ENCODE measurements around the gene KLKB1. TPM values are rescaled to one million over a fixed set of nuclear protein-coding genes. Genes with fewer than 3 reads are reported as not detected.

KLKB1 gene
- total RNA-seq (2014; rRNA removed; shearing (Covaris generic)), result not detected in 2 replicates

DNA sequence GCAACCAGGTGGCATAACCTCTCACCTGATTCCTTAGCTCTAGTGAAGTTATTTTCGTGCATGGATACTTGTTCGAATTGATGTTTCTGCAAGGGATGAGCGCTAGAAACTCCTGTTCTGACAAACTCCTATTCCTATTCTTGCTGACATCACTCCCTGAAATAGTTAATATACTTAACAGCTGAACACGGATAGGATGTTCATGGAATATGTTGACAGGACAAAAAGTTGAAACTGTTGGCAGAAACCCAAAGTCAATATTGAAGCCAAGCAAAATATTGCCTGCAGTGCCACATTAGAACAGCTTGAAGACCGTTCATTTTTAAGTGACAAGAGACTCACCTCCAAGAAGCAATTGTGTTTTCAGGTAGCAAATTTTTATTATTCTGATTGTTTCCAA is at the start of gene KLKB1:
KLKB1 (plus strand) TSS at position 287 of the 400 bp plus-strand sequence. CDS start 689 bp downstream, outside the sequence.
- H3K9me3 ChIP-seq (replicated peaks), result no peaks in the 10 kb centered on the region
- no peaks in the 10 kb centered on the region for H3K36me3 ChIP-seq
- no peaks in the 10 kb centered on the region for H3K27me3 ChIP-seq (replicated peaks)
- H3K4me1 ChIP-seq (replicated peaks), result no peaks in the 10 kb centered on the region
- H3K27ac ChIP-seq, result no peak within 1 kb of the TSS
- H3K4me3 ChIP-seq, result no peak within 1 kb of the TSS
- no peak for DNase-seq (ENCODE audit: low read depth in 1 of 2, low spot score in 2 of 2)

DNA sequence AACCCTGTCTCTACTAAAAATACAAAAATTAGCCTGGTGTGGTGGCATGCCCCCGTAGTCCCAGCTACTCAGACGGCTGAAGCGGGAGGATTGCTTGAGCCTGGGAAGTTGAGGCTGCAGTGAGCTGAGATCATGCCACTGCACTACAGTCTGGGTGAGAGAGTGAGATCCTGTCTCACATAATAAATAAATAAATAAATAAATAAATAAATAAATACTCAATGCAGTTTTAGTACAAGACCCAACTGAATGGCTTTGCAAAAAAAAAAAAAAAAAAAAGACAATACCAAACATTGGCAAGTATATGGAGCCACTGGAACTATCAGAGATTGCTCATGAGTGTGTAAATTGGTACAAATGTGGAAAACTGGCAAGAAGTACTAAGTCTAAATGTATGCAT is 39.2 kb upstream of the KLKB1 start:
- H3K27ac ChIP-seq, result no peak overlapping the region
- H3K36me3 ChIP-seq, result peaks cover 8% of the 10 kb centered on the region; the same call in 1 of the 2 replicates
- no peaks in the 10 kb centered on the region for H3K27me3 ChIP-seq (replicated peaks)
- no peak overlapping the region for H3K4me3 ChIP-seq
- peaks cover 13% of the 10 kb centered on the region for H3K4me1 ChIP-seq (replicated peaks)
- 0 out of 2 replicates have a peak, but pooled peaks cover 3% of the 10 kb centered on the region for H3K9me3 ChIP-seq (replicated peaks)
- no peak for DNase-seq (ENCODE audit: low read depth in 1 of 2, low spot score in 2 of 2)

GRCh38 chr4:186189656-186190055 is 37.7 kb upstream of the KLKB1 start:
- no peaks in the 10 kb centered on the region for H3K27me3 ChIP-seq (replicated peaks)

GRCh38 chr4:186190581-186191199 is 36.6 kb upstream of the KLKB1 start:
- peaks cover 13% of the 10 kb centered on the region for H3K4me1 ChIP-seq (replicated peaks)
- 0 out of 2 replicates have a peak, but pooled peaks cover 3% of the 10 kb centered on the region for H3K9me3 ChIP-seq (replicated peaks)
- peak in 1 of 2 experiments; percentile 52 for DNase-seq (ENCODE audit: low read depth in 1 of 2, low spot score in 2 of 2)
- H3K27me3 ChIP-seq (replicated peaks), result no peaks in the 10 kb centered on the region
- H3K4me3 ChIP-seq, result peak overlapping the region; percentile 86
- peak overlapping the region; percentile 71 for H3K27ac ChIP-seq
- peaks cover 8% of the 10 kb centered on the region; the same call in 1 of the 2 replicates for H3K36me3 ChIP-seq

More at GRCh38 chr4:186189656-186190055, 37.7 kb upstream of the KLKB1 start:
- H3K4me3 ChIP-seq, result no peak overlapping the region
- H3K4me1 ChIP-seq (replicated peaks), result peaks cover 13% of the 10 kb centered on the region
- DNase-seq (ENCODE audit: low read depth in 1 of 2, low spot score in 2 of 2), result no peak
- no peak overlapping the region for H3K27ac ChIP-seq
- H3K9me3 ChIP-seq (replicated peaks), result 0 out of 2 replicates have a peak, but pooled peaks cover 3% of the 10 kb centered on the region
- H3K36me3 ChIP-seq, result peaks cover 8% of the 10 kb centered on the region; the same call in 1 of the 2 replicates

DNA sequence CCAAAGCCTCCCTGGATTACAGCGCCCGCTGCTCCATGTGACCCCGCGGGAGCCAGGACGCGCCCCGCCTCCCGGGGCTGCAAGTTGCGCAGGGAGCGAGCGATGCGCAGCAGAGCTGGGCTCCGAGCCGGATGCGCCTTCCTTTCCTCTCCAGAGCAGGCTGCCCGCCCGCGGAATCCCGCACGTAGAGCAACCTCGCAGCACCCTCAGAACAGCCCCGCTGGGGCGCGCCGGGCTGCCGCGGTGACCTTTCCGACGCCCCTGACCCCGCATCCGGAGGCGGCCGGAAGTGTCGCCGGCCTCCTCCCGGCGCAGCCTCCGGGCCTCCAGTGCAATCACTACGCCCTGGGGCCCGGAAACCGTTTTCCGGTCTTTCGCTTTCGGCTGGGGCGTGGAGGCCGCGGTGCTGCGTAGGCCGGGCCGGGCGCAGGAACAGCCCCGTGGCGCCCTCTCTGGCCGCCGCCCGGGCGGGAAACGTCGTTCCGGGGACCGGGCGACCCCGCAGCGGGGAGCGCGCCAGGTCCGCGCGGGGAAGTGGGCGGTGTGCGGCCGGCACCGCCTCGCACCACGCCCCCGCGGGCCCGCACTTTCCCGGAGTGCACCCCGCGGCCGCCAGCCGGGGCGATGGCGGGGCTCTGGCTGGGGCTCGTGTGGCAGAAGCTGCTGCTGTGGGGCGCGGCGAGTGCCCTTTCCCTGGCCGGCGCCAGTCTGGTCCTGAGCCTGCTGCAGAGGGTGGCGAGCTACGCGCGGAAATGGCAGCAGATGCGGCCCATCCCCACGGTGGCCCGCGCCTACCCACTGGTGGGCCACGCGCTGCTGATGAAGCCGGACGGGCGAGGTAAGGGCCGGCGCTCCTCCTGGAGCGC is 35.9 kb upstream of the KLKB1 start, which contains the start of gene CYP4V2:
CYP4V2 (plus strand) TSS at position 368 of the 866 bp plus-strand sequence; CDS start at position 625, 257 bp downstream.
- Histone ChIP-seq H3K27me3 (replicated peaks) (no peaks in the 10 kb centered on the region), H3K4me1 (replicated peaks) (peaks cover 13% of the 10 kb centered on the region), H3K36me3 (peaks cover 8% of the 10 kb centered on the region; the same call in 1 of the 2 replicates), H3K27ac (peak within 1 kb of the TSS; percentile 71), H3K9me3 (replicated peaks) (0 out of 2 replicates have a peak, but pooled peaks cover 3% of the 10 kb centered on the region), H3K4me3 (peak within 1 kb of the TSS; percentile 86)
- peak; percentile 77 to 87 for DNase-seq (ENCODE audit: low read depth in 1 of 2, low spot score in 2 of 2)

GRCh38 chr4:186192066-186192612 is 35.2 kb upstream of the KLKB1 start:
- Histone ChIP-seq H3K4me1 (replicated peaks) (peaks cover 13% of the 10 kb centered on the region), H3K4me3 (peak overlapping the region; percentile 86), H3K9me3 (replicated peaks) (0 out of 2 replicates have a peak, but pooled peaks cover 3% of the 10 kb centered on the region), H3K36me3 (peaks cover 8% of the 10 kb centered on the region; the same call in 1 of the 2 replicates), H3K27ac (peak overlapping the region; percentile 71), H3K27me3 (replicated peaks) (no peaks in the 10 kb centered on the region)
- no peak for DNase-seq (ENCODE audit: low read depth in 1 of 2, low spot score in 2 of 2)

- peaks cover 13% of the 10 kb centered on the region for H3K4me1 ChIP-seq (replicated peaks)
- no peak for DNase-seq (ENCODE audit: low read depth in 1 of 2, low spot score in 2 of 2)
- 0 out of 2 replicates have a peak, but pooled peaks cover 3% of the 10 kb centered on the region for H3K9me3 ChIP-seq (replicated peaks)
- no peaks in the 10 kb centered on the region for H3K27me3 ChIP-seq (replicated peaks)
- no peak overlapping the region for H3K4me3 ChIP-seq
- no peak overlapping the region for H3K27ac ChIP-seq
- H3K36me3 ChIP-seq, result peaks cover 8% of the 10 kb centered on the region; the same call in 1 of the 2 replicates
Measured at GRCh38 chr4:186193851-186194250, 33.5 kb upstream of the KLKB1 start.

GRCh38 chr4:186196063-186196462 is 31.2 kb upstream of the KLKB1 start:
- DNase-seq (ENCODE audit: low read depth in 1 of 2, low spot score in 2 of 2), result no peak
- H3K9me3 ChIP-seq (replicated peaks), result 0 out of 2 replicates have a peak, but pooled peaks cover 3% of the 10 kb centered on the region
- H3K27ac ChIP-seq, result no peak overlapping the region
- H3K4me3 ChIP-seq, result no peak overlapping the region
- H3K4me1 ChIP-seq (replicated peaks), result peaks cover 7% of the 10 kb centered on the region
- peaks cover 8% of the 10 kb centered on the region; the same call in 1 of the 2 replicates for H3K36me3 ChIP-seq
- no peaks in the 10 kb centered on the region for H3K27me3 ChIP-seq (replicated peaks)

DNA sequence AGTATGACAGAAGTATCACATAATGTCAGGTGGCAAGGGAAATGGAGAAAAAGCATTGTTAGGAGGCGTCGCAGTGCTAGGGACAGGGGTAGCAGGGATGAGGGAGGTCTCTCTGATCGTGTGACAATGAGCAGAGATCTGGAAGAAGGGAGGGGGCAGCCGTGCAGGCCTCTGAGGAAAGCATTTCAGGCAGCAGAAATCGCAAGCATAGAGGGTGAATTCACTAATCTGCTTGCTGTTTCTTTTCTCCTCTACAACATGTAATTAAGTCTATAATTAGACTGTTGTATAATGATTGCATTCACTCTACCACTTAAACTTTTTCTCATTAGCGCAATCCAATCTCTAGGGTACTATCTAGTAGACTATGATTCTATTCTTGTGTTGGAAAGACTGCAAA is 26.8 kb upstream of the KLKB1 start:
- Histone ChIP-seq H3K36me3 (no peaks in the 10 kb centered on the region), H3K4me3 (no peak overlapping the region), H3K9me3 (replicated peaks) (no peaks in the 10 kb centered on the region), H3K27me3 (replicated peaks) (no peaks in the 10 kb centered on the region), H3K27ac (no peak overlapping the region), H3K4me1 (replicated peaks) (no peaks in the 10 kb centered on the region)
- DNase-seq (ENCODE audit: low read depth in 1 of 2, low spot score in 2 of 2), result no peak

DNA sequence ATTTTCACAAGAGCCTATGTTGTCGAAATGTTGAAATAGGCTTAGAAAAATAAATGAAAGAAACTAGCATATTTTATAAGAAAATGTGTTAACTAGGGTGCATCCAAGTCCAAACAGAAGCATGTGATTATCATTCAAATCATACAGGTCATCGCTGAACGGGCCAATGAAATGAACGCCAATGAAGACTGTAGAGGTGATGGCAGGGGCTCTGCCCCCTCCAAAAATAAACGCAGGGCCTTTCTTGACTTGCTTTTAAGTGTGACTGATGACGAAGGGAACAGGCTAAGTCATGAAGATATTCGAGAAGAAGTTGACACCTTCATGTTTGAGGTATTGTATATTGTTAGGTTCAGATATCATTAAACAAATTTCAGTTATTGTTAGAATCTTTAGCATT is 26.3 kb upstream of the KLKB1 start:
- DNase-seq (ENCODE audit: low read depth in 1 of 2, low spot score in 2 of 2), result no peak
- no peaks in the 10 kb centered on the region for H3K4me1 ChIP-seq (replicated peaks)
- H3K36me3 ChIP-seq, result no peaks in the 10 kb centered on the region
- H3K27ac ChIP-seq, result no peak overlapping the region
- no peaks in the 10 kb centered on the region for H3K9me3 ChIP-seq (replicated peaks)
- H3K27me3 ChIP-seq (replicated peaks), result no peaks in the 10 kb centered on the region
- H3K4me3 ChIP-seq, result no peak overlapping the region

DNA sequence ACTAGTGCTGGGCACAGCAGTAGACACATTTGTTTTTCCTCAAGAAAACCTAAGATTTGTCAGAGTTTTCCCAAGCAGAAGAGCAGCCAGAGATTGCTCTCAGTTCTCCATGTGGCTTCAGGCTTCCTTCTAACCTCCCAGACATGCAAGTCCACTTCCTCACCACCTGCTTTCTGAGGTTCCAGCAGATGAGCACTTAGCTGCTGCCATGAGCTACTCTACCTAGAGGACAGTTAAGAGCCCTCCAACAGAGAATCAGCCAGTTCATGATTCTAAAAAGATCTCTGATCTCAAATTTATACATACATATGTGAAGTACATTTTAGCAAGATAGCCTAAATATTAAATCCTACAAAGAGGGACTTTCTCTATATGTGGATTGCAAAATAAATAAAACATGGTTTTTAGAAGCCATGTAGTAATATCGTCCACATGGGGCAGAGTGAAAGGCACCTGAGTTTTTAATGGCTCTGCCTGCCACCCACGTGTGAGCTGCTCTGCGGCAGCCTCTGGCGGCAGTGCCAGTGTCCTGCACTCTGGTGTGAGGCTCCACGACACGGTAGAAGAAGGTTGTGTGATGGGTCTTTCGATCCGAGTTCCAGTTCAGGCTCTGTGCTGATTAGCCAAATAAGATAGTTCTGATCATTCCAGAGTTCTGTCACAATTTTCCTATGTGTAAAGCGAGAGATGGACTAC is 25.6 kb upstream of the KLKB1 start:
- no peak overlapping the region for H3K27ac ChIP-seq
- no peaks in the 10 kb centered on the region for H3K36me3 ChIP-seq
- no peaks in the 10 kb centered on the region for H3K9me3 ChIP-seq (replicated peaks)
- H3K27me3 ChIP-seq (replicated peaks), result no peaks in the 10 kb centered on the region
- H3K4me3 ChIP-seq, result no peak overlapping the region
- H3K4me1 ChIP-seq (replicated peaks), result no peaks in the 10 kb centered on the region
- DNase-seq (ENCODE audit: low read depth in 1 of 2, low spot score in 2 of 2), result peak; percentile 7 to 50

DNA sequence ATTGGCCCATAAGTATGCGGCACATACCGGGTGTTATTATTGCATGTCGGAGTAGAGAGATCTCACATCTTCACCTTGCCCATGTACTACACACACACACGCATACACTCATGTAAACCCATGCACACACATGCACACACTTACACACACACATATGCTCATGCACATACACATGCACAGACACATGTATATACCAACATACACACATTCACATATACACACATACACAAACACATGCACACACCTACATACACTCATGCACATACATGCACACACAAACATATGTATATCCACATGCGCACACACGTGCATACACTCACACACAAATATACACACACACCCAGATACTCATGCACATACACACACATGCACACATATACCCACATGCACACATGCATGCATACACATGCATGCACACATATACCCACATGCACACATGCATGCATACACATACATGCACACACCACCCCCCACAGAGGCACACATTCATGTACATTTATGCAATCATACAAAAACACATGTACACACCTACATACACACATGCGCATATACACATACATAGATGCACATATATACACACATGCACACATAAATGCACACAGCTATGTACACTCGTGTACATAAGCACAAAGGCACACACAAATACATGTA is 24.7 kb upstream of the KLKB1 start:
- Histone ChIP-seq H3K27ac (no peak overlapping the region), H3K9me3 (replicated peaks) (no peaks in the 10 kb centered on the region), H3K4me3 (no peak overlapping the region), H3K27me3 (replicated peaks) (0 out of 2 replicates have a peak, but pooled peaks cover under 1% of the 10 kb centered on the region), H3K4me1 (replicated peaks) (no peaks in the 10 kb centered on the region), H3K36me3 (no peaks in the 10 kb centered on the region)
- no peak for DNase-seq (ENCODE audit: low read depth in 1 of 2, low spot score in 2 of 2)
